ENCODE measurements around the gene BLMH. TPM values are rescaled to one million over a fixed set of nuclear protein-coding genes. Genes with fewer than 3 reads are reported as not detected.

The BLMH gene
- total and polyA plus RNA-seq, 9 of the 15 experiments (the other 6 are each of a cell fraction or from before 2014, with no cell fraction given): 26.0 to 118 (median 67.3) TPM

GRCh38 chr17:30323895-30324319 is 32.2 kb upstream of the BLMH start (continued):
- TF ChIP-seq NUFIP1 (IDR thresholded peaks at IDR 0.05; ENCODE audit: partially characterized antibody) (no peak), HMG20A (CRISPR knock-in tag; conservative IDR thresholded peaks at IDR 0.05) (no peak), CREB5 (CRISPR knock-in tag; IDR thresholded peaks at IDR 0.05) (no peak), ASH1L (IDR thresholded peaks at IDR 0.05; ENCODE audit: borderline replicate concordance, low read depth, partially characterized antibody) (no peak), HSF4 (CRISPR knock-in tag; IDR thresholded peaks at IDR 0.05; ENCODE audit: borderline replicate concordance) (no peak), DMBX1 (CRISPR knock-in tag; IDR thresholded peaks at IDR 0.05; ENCODE audit: borderline replicate concordance) (no peak), BCL6 (CRISPR knock-in tag; IDR thresholded peaks at IDR 0.05) (no peak), NCOA4 (IDR thresholded peaks at IDR 0.05; ENCODE audit: partially characterized antibody) (no peak)

- Histone ChIP-seq H3K9me1 (ENCODE audit: control insufficient read depth, insufficient read depth, low read length) (no peaks in the 10 kb centered on the region), H3K27ac (ENCODE audit: extremely low read depth, low read depth, low read length) (no peak overlapping the region), H4K20me1 (replicated peaks; ENCODE audit: control insufficient read depth, insufficient read depth, low read length) (no peaks in the 10 kb centered on the region), H3K27me3 (ENCODE audit: control insufficient read depth in 2 of 2, insufficient read depth in 2 of 2, low read length in 2 of 2) (no peaks in the 10 kb centered on the region), H3K4me1 (replicated peaks in 1 of 2; ENCODE audit: control insufficient read depth in 2 of 2, insufficient read depth in 2 of 2, low read length in 2 of 2) (peaks cover 0 to 17% of the 10 kb centered on the region in 2 experiments; a peak in 3 of 5 replicates), H3K79me2 (ENCODE audit: control insufficient read depth, insufficient read depth, low read length) (no peaks in the 10 kb centered on the region), H3K9me3 (replicated peaks; ENCODE audit: control insufficient read depth, insufficient read depth, low read depth, low read length) (no peaks in the 10 kb centered on the region), H3K9ac (ENCODE audit: insufficient read depth in 1 of 2, low read depth in 2 of 2, low read length in 2 of 2) (no peak overlapping the region), H3K4me3 (no peak overlapping the region), H3K4me2 (ENCODE audit: insufficient read depth, low read length) (no peak overlapping the region), H3K36me3 (ENCODE audit: control insufficient read depth, insufficient read depth, low read length) (no peaks in the 10 kb centered on the region), H2AFZ (ENCODE audit: low read depth, low read length) (no peak overlapping the region)
- BruUV-seq (replicated peaks): no TSS peak
- CTCF ChIA-PET (ENCODE audit: low intra/inter-chr PET ratio): no interaction called here
- 17% methylated on average over 5 of the region's 5 CpGs for WGBS (ENCODE audit: insufficient coverage, low coverage, missing lambda C conversion rate)
- no peak for DNase-seq (ENCODE audit: extremely low read depth in 1 of 4, low spot score in 3 of 4)
- POLR2A ChIA-PET: interaction anchor here (0.8 to 1.5 kb wide), 3 partner anchors 13 to 49 kb away, joined by 3 to 4 read pairs (median 4); no protein-coding TSS in a partner anchor
- in situ Hi-C loops (cut with MboI) (no loop called here), intact Hi-C loops (cut with micrococcal nuclease) (no loop called here)
- FAIRE-seq: no peak
- ATAC-seq: peak; percentile 31; the same call in 1 of the 3 replicates
- peak; percentile 78 for TF ChIP-seq NFIC (IDR thresholded peaks at IDR 0.05)
- TF ChIP-seq SPI1 (IDR thresholded peaks at IDR 0.05; ENCODE audit: borderline replicate concordance, low read depth, low read length): peak; percentile 53; the same call in 1 of the 2 replicates
- TF ChIP-seq CBFB (CRISPR knock-in tag; IDR thresholded peaks at IDR 0.05): no peak
- peak; percentile 19; the same call in 1 of the 2 replicates for TF ChIP-seq L3MBTL2 (IDR thresholded peaks at IDR 0.05)
- TF ChIP-seq PTRF (tag; IDR thresholded peaks at IDR 0.05): 0 out of 2 replicates have a peak, but pooled peaks have one; percentile 31
- TF ChIP-seq TARDBP (IDR thresholded peaks at IDR 0.05): no peak
- TF ChIP-seq CXXC5 (CRISPR knock-in tag; IDR thresholded peaks at IDR 0.05): 0 out of 2 replicates have a peak, but pooled peaks have one; percentile 32
- no peak for TF ChIP-seq NEUROD1 (IDR thresholded peaks at IDR 0.05; ENCODE audit: borderline replicate concordance, low read depth, low read length, partially characterized antibody)
- no peak for TF ChIP-seq TGIF2 (CRISPR knock-in tag; IDR thresholded peaks at IDR 0.05)
- no peak for TF ChIP-seq UBTF (IDR thresholded peaks at IDR 0.05; ENCODE audit: borderline replicate concordance in 1 of 2, low read depth in 2 of 2, low read length in 2 of 2)
- no peak for TF ChIP-seq SLC30A9 (CRISPR knock-in tag; IDR thresholded peaks at IDR 0.05)
- TF ChIP-seq GABPB1 (CRISPR knock-in tag; IDR thresholded peaks at IDR 0.05): no peak
Measured at GRCh38 chr17:30323262-30323894, 31.6 kb upstream of the BLMH start.

Data from K562 (cell line).